SU-DHL-6 (cell line): Measurements from ENCODE around the gene ETDA.

Source experiments
- H2AFZ ChIP-seq: fragments of 200-600 bp; sonication (generic); 2 replicates; pipeline ENCODE4 v1.6.1; 2014; ENCODE audit warnings: low read depth, mild to moderate bottlenecking, moderate library complexity, mixed read lengths, antibody characterized with exemption, low read length; ENCODE audit not compliant: severe bottlenecking
- H3F3A ChIP-seq: fragments of 200-600 bp; shearing (Covaris generic); 2 replicates; pipeline ENCODE4 v1.6.0; 2016; ENCODE audit warnings: antibody characterized with exemption, mild to moderate bottlenecking; ENCODE audit not compliant: insufficient read depth
- H3K27ac ChIP-seq: fragments of 200-600 bp; sonication (generic); 2 replicates; pipeline ENCODE4 v1.5.1; 2016; ENCODE audit warnings: low read depth, mild to moderate bottlenecking, low read length, moderate library complexity, mixed read lengths
- H3K27me3 ChIP-seq: fragments of 200-600 bp; sonication (generic), shearing (Covaris generic); 2 replicates; pipeline ENCODE4 v1.6.0; 2014; ENCODE audit warnings: mild to moderate bottlenecking, low read length
- H3K36me3 ChIP-seq: fragments of 200-600 bp; sonication (generic); 2 replicates; pipeline ENCODE4 v1.6.1; 2014; ENCODE audit warnings: mild to moderate bottlenecking, low read length, mixed read lengths
- H3K4me2 ChIP-seq: fragments of 300-600, 200-600 bp; shearing (Covaris generic), sonication (generic); 2 replicates; pipeline ENCODE4 v1.6.0; 2014; ENCODE audit warnings: low read length, low read depth, mild to moderate bottlenecking; ENCODE audit not compliant: poor library complexity, severe bottlenecking
- H3K4me3 ChIP-seq: fragments of 200-600 bp; sonication (generic); 2 replicates; pipeline ENCODE4 v1.5.1; 2014; ENCODE audit warnings: antibody characterized with exemption, low read length, mild to moderate bottlenecking, mixed read lengths; ENCODE audit not compliant: insufficient read depth, poor library complexity, severe bottlenecking
- H3K79me2 ChIP-seq: fragments of 200-600 bp; sonication (generic); 2 replicates; pipeline ENCODE4 v1.6.1; 2014; ENCODE audit warnings: mild to moderate bottlenecking, low read length, moderate library complexity; ENCODE audit not compliant: insufficient read depth
- H3K9ac ChIP-seq: fragments of 200-600 bp; sonication (generic); 2 replicates; pipeline ENCODE4 v1.7.0; 2014; ENCODE audit warnings: mild to moderate bottlenecking, low read length
- H3K9me2 ChIP-seq: fragments of 200-600 bp; sonication (generic); replicated peaks from 2 replicates; pipeline ENCODE4 v1.6.1; 2014; ENCODE audit warnings: low read length; ENCODE audit not compliant: insufficient read depth
- H3K9me3 ChIP-seq: fragments of 200-600 bp; sonication (generic); 2 replicates; pipeline ENCODE4 v1.6.1; 2014; ENCODE audit warnings: low read length, mixed read lengths; ENCODE audit not compliant: insufficient read depth
- H4K20me1 ChIP-seq: fragments of 200-600 bp; sonication (generic); 2 replicates; pipeline ENCODE4 v1.6.1; 2014; ENCODE audit warnings: low read depth, mild to moderate bottlenecking, antibody characterized with exemption, low read length, moderate library complexity, mixed read lengths
- EZH2phosphoT487 ChIP-seq: fragments of 200-600 bp; sonication (generic), shearing (Covaris generic); conservative IDR thresholded peaks from 2 replicates; pipeline ENCODE4 v1.6.1; 2018; ENCODE audit warnings: mild to moderate bottlenecking, antibody characterized with exemption, low read length, moderate library complexity, mixed read lengths
- TF ChIP-seq, protein P1 (sequence below): fragments of 200-600 bp; sonication (generic); IDR thresholded peaks from one replicate; pipeline ENCODE4 v1.5.1; 2017; ENCODE audit warnings: antibody characterized with exemption, mild to moderate bottlenecking, low read length, moderate library complexity; ENCODE audit not compliant: insufficient read depth, poor library complexity, severe bottlenecking

The ETDA gene

DNA sequence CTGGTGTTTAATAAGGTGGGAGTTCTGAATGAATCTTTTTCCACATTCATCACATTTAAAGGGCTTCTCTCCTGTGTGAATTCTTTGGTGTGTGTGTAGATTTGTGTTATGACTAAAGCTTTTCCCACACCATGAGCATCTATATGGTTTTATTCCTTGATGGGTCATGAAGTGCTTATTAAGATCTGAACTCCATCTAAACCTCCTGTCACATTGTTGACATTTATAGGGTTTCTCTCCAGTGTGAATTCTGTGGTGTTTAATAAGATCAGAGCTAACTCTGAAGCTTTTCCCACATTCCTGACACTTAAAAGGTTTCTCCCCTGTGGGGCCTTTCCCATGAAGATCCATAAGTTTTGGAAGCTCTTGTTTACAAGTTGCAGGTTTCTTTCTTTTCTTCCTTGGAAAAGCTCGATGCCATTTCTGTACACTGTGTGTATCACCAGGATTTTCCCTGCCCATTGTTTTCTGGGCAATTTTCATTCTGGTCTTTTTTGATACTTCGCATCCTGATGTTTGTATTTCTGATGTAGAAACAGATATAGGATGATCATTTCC lies 35.5 kb downstream of the ETDA start:
- no peak overlapping the region for H2AFZ ChIP-seq
- no peaks in the 10 kb centered on the region for H3F3A ChIP-seq
- no peaks in the 10 kb centered on the region for H4K20me1 ChIP-seq
- peaks cover 5% of the 10 kb centered on the region for H3K36me3 ChIP-seq
- no peak overlapping the region for H3K9ac ChIP-seq
- no peak overlapping the region for H3K4me3 ChIP-seq
- H3K27ac ChIP-seq = no peak overlapping the region
- TF ChIP-seq, protein P1, sequence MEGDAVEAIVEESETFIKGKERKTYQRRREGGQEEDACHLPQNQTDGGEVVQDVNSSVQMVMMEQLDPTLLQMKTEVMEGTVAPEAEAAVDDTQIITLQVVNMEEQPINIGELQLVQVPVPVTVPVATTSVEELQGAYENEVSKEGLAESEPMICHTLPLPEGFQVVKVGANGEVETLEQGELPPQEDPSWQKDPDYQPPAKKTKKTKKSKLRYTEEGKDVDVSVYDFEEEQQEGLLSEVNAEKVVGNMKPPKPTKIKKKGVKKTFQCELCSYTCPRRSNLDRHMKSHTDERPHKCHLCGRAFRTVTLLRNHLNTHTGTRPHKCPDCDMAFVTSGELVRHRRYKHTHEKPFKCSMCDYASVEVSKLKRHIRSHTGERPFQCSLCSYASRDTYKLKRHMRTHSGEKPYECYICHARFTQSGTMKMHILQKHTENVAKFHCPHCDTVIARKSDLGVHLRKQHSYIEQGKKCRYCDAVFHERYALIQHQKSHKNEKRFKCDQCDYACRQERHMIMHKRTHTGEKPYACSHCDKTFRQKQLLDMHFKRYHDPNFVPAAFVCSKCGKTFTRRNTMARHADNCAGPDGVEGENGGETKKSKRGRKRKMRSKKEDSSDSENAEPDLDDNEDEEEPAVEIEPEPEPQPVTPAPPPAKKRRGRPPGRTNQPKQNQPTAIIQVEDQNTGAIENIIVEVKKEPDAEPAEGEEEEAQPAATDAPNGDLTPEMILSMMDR = no peak
- no peak for TF ChIP-seq EZH2phosphoT487
- no peaks in the 10 kb centered on the region for H3K27me3 ChIP-seq
- no peaks in the 10 kb centered on the region for H3K9me2 ChIP-seq
- H3K9me3 ChIP-seq = no peaks in the 10 kb centered on the region; the same call in 1 of the 2 replicates
- H3K4me2 ChIP-seq = no peak overlapping the region
- H3K79me2 ChIP-seq = no peaks in the 10 kb centered on the region

DNA sequence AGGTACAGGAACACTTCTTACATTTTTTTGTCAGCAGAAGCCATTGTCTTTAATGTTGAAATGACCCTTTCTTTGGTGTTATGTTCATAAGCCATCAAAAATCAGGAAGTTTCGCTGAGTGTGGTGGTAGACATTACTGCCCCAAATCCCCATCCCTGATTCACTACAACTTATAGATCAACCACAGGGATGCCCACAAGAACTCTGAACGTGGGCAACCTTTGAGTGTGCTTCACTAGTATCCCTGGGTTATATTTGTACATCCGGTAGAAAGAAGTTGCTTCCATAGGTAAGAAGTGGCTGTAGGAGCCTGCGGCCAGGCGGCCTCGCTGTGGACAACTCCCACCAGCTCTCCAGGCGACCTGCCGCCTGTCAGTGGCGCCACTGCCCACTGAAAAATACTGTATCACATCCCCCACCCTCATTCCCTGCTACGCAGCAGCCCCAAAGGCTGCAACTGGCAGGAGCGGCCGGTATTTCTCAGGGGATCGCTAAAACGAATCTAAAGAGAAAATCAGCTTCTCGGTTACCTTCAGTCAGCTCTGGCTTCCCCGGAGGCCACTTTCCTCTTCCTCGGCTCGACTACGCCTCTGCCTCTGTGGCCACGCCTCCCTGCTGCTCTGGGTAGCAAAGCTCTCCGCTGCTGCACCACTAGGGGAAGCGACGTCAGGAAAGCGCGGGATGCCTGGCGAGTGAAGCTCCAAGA lies 43.5 kb downstream of the ETDA start:
- no peaks in the 10 kb centered on the region for H3K9me2 ChIP-seq
- no peak overlapping the region for H3K27ac ChIP-seq
- H3K27me3 ChIP-seq = no peaks in the 10 kb centered on the region
- no peak for TF ChIP-seq EZH2phosphoT487
- TF ChIP-seq, protein P1 = no peak
- H3K4me2 ChIP-seq = peak overlapping the region; percentile 57
- no peaks in the 10 kb centered on the region for H3F3A ChIP-seq
- peaks cover 3% of the 10 kb centered on the region; the same call in 1 of the 2 replicates for H3K36me3 ChIP-seq
- H3K4me3 ChIP-seq = peak overlapping the region; percentile 57
- no peaks in the 10 kb centered on the region for H3K79me2 ChIP-seq
- no peaks in the 10 kb centered on the region for H3K9me3 ChIP-seq
- no peaks in the 10 kb centered on the region for H4K20me1 ChIP-seq
- H2AFZ ChIP-seq = peak overlapping the region; percentile 40
- H3K9ac ChIP-seq = peak overlapping the region; percentile 48

DNA sequence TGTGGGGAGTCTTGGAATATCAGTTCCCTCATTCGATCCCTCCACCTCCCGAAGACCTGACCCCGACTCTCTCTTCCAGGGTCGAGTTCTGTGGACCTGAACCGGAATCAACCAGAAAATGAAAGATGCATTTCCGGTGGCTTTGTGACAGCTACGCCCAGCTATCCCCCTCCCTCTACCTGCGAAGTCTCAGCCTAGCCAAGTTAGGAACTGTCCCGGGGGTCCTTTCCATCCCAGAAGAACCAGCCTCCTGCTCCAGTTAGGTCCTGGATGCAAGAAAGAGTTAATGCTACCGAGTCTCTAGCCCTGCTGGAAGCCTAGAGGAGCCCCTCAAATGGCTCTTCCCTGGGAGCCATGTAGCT lies 44.1 kb downstream of the ETDA start:
- TF ChIP-seq, protein P1 = no peak
- no peak for TF ChIP-seq EZH2phosphoT487
- H3K27me3 ChIP-seq = no peaks in the 10 kb centered on the region
- no peaks in the 10 kb centered on the region for H3K9me2 ChIP-seq
- H3K9ac ChIP-seq = peak overlapping the region; percentile 48
- H3K4me3 ChIP-seq = peak overlapping the region; percentile 57
- no peaks in the 10 kb centered on the region for H3F3A ChIP-seq
- no peaks in the 10 kb centered on the region for H3K79me2 ChIP-seq
- no peaks in the 10 kb centered on the region for H3K36me3 ChIP-seq
- no peak overlapping the region for H3K27ac ChIP-seq
- H3K9me3 ChIP-seq = no peaks in the 10 kb centered on the region
- peak overlapping the region; percentile 40 for H2AFZ ChIP-seq
- no peaks in the 10 kb centered on the region for H4K20me1 ChIP-seq
- H3K4me2 ChIP-seq = peak overlapping the region; percentile 57
